Right lobe of liver (tissue), 4 donors: Measurements from ENCODE around the gene BHLHE40.

Experiments
- CTCF ChIP-seq, 4 donors: fragments of 200-600 bp in 3 of 4; fragments of 450-650 bp in 1 of 4; IDR thresholded peaks; one replicate each; pipeline versions ENCODE4 v1.5.1 to v1.8.0; 2016 to 2022; ENCODE audit warnings: antibody characterized with exemption in 4 of 4, mild to moderate bottlenecking in 2 of 4
- POLR2A ChIP-seq: fragments of 450-650 bp; IDR thresholded peaks from one replicate; pipeline ENCODE4 v1.6.1; 2017; ENCODE audit warnings: antibody characterized with exemption, mild to moderate bottlenecking
- donor health status: DM: no; HTN: no; CAD: no.
- donor health status: DM: no; HTN: no; CAD: no.
- donor health status: DM: no; HTN: yes; CAD: no.

GRCh38 chr3:4976109-4976508 is 3.1 kb upstream of the BHLHE40 start:
- TF ChIP-seq CTCF (IDR thresholded peaks at IDR 0.05) (peak; percentile 54 to 80 (median 66)), POLR2A (no peak)
